Left renal pelvis (tissue), 4 donors: Measurements from ENCODE around the gene SLC13A4. TPM values are rescaled to one million over a fixed set of nuclear protein-coding genes. Genes with fewer than 3 reads are reported as not detected.
"Not testable (repeated sequence)": the region's sequence is repeated elsewhere in the genome, so short reads cannot be mapped to it uniquely, and the experiment has no call there.

ENCODE experiments used
- DNase-seq, 4 donors: peaks; one replicate each; pipeline ENCODE4 v3.0.0-alpha.2; 2013; ENCODE audit warnings: low read depth in 4 of 4, low spot score in 3 of 4
- polyA plus RNA-seq, 4 donors: library from polyadenylated mRNA; unstranded; fragments of 120-200 nt; gene quantifications; one replicate each; pipeline ENCODE4 v1.2.1, GENCODE V29; 2013; ENCODE audit not compliant: insufficient read length in 4 of 4

The SLC13A4 gene
- polyA plus RNA-seq, 4 donors, result 0.85 to 3.1 (median 2.1) TPM

GRCh38 chr7:135753616-135754413 lies 25.8 kb upstream of the SLC13A4 start:
- no peak for DNase-seq

GRCh38 chr7:135748770-135749169 lies 20.8 kb upstream of the SLC13A4 start, which contains the start of gene FAM180A:
TSS of gene FAM180A (minus strand) at chr7:135748813. CDS start at chr7:135748580, 233 bp downstream.
- no peak for DNase-seq

GRCh38 chr7:135747366-135747765 lies 19.4 kb upstream of the SLC13A4 start:
- DNase-seq, result no peak

GRCh38 chr7:135745703-135746312 lies 17.8 kb upstream of the SLC13A4 start:
- DNase-seq, result peak in 1 of 4 donors; percentile 6

GRCh38 chr7:135744938-135745702 lies 17.1 kb upstream of the SLC13A4 start:
- no peak for DNase-seq

GRCh38 chr7:135743907-135744731 lies 16.1 kb upstream of the SLC13A4 start:
- no peak for DNase-seq

- no peak for DNase-seq
Observed at GRCh38 chr7:135742371-135742770, 14.4 kb upstream of the SLC13A4 start.

GRCh38 chr7:135741905-135742304 lies 13.9 kb upstream of the SLC13A4 start:
- no peak for DNase-seq

GRCh38 chr7:135740889-135741288 lies 12.9 kb upstream of the SLC13A4 start:
- no peak for DNase-seq

- DNase-seq, result not testable (repeated sequence)
Observed at GRCh38 chr7:135737306-135737647, 9.3 kb upstream of the SLC13A4 start.

GRCh38 chr7:135736586-135737305 lies 8.8 kb upstream of the SLC13A4 start:
- DNase-seq, result no peak

- no peak for DNase-seq
Observed at GRCh38 chr7:135734343-135734689, 6.3 kb upstream of the SLC13A4 start.

GRCh38 chr7:135733603-135734342 lies 5.8 kb upstream of the SLC13A4 start:
- DNase-seq, result no peak

- DNase-seq, result no peak
Observed at GRCh38 chr7:135731131-135731530, 3.1 kb upstream of the SLC13A4 start.

- no peak for DNase-seq
Observed at GRCh38 chr7:135729230-135729629, 1.2 kb upstream of the SLC13A4 start.

- no peak for DNase-seq
Observed at GRCh38 chr7:135726911-135727673, 894 bp downstream of the SLC13A4 start.

- no peak for DNase-seq
Observed at GRCh38 chr7:135726276-135726788, 1.7 kb downstream of the SLC13A4 start.

- DNase-seq, result no peak
Observed at GRCh38 chr7:135723411-135723810, 4.6 kb downstream of the SLC13A4 start.
